Subcutaneous adipose tissue (tissue), 4 donors: ENCODE measurements around the gene RAP1GAP2. TPM values are rescaled to one million over a fixed set of nuclear protein-coding genes. Genes with fewer than 3 reads are reported as not detected.

ENCODE experiments used
- total RNA-seq, 4 donors: library from RNA; depleted of rRNA; stranded (reverse); fragments of >200 nt; gene quantifications; one replicate each; pipeline ENCODE4 v1.1.0, GENCODE V29; 2016
- TF ChIP-seq, protein P1 (sequence below): fragments of 450-650 bp; IDR thresholded peaks from one replicate; pipeline ENCODE4 v1.5.1; 2016; ENCODE audit warnings: low read depth, mild to moderate bottlenecking, control low read depth, antibody characterized with exemption, moderate library complexity

Gene RAP1GAP2
- total RNA-seq, 4 donors from 2014 or later: 1.9 to 6.1 (median 3.4) TPM

DNA sequence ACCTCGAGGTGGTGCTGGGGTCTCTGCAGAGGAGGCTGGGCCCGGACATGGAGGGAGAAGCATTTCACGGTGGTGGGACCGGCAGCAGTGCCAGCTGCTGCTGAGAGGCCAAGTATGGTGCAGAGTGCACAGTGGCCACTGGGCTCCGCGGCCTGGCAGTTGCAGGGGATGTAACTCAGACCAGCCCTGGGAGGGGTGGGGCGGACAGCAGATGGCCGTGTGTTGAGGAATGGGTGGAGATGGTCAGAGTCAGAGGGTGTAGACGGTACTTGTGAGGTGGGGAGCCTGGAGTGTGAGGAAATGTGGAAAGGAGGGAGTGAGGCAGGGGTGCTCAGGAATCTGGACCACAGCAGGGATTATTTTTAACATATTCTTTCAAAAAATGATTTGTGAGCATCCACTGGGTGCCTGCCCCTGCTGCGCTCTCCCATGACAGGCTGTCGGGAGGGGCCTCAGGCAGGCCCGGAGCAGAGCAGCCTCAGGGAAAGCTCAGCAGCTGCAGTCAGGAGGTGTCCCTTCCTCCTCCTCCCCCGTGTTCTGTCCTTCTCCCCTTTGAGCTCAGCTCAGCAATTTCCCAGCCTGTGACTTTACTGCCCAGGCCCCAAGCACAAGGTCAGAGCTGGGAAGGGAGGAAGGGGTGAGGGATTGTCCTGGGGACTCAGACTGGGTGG lies 113.1 kb downstream of the RAP1GAP2 start:
- TF ChIP-seq, protein P1, sequence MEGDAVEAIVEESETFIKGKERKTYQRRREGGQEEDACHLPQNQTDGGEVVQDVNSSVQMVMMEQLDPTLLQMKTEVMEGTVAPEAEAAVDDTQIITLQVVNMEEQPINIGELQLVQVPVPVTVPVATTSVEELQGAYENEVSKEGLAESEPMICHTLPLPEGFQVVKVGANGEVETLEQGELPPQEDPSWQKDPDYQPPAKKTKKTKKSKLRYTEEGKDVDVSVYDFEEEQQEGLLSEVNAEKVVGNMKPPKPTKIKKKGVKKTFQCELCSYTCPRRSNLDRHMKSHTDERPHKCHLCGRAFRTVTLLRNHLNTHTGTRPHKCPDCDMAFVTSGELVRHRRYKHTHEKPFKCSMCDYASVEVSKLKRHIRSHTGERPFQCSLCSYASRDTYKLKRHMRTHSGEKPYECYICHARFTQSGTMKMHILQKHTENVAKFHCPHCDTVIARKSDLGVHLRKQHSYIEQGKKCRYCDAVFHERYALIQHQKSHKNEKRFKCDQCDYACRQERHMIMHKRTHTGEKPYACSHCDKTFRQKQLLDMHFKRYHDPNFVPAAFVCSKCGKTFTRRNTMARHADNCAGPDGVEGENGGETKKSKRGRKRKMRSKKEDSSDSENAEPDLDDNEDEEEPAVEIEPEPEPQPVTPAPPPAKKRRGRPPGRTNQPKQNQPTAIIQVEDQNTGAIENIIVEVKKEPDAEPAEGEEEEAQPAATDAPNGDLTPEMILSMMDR: no peak

DNA sequence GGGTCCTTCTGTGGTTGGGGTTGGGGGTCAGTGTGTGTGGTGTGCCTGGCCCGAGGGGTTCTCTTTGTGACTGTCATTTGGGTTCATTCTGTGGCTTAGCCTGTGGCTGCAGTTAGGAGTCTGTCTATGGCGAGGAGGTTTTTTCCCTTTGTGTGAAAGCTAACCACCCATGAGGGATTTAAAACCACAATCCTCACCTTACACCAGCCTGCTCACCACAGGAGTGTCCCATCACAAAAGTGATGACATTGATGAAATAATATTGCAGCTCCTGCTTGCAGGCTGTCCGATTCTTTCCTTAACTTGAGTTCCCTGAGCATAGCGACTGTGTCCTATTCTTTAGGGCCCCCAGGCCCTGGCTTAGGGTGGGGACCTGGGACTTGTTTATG lies 113.6 kb downstream of the RAP1GAP2 start:
- TF ChIP-seq, protein P1: no peak

DNA sequence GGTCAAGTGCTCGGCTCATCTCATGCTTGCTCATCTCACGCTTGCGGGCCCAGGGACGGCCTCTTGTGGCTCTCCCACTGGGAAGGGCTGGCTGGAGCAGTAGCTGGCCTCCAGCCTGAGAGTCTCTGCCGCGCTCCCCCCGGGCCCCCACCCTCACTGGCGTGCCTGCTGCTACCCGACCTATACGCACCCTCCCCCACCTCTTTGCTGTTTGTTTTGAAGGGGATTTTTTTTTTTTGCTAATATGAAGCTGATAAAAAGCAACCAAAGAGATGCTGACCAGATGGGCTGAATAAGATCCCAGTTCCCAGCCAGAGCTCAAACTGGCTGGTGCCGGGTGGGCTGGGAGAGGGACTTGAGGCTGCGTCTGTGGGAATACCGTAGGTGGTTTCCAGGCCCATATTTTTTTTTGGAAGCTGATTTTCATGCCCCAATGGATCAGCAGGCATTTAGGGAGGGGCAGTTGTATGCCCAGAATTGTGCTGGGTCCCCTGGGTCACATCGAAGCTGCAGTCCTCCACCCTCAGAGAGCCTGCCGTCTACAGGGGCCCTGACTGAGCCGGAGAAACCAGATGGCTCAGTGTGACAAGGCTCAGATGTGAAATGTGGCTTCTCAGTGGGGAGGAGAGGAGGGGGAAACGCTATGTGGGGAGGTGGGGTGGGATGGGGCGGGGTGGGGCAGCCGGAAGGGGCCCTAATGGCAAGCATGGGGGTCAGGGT lies 115.0 kb downstream of the RAP1GAP2 start:
- TF ChIP-seq, protein P1: no peak

- TF ChIP-seq, protein P1: no peak
Measured at GRCh38 chr17:2911755-2912111, 115.5 kb downstream of the RAP1GAP2 start.

DNA sequence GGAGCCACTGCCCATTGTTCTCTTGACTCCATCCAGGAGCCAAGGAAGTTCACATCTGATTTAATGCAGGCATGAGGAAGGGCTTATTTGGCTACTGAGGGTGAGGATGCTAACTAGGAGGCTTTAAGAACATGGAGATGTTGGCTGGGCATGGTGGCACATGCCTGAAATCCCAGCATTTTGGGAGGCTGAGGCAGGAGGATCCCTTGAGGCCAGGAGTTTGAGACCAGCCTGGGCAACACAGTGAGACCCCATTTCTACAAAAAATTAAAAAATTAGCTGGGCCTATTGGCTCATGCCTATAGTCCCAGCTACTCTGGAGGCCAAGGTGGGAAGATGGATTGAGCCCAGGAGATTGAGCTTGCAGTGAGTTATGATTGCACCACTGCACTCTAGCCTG lies 116.5 kb downstream of the RAP1GAP2 start:
- TF ChIP-seq, protein P1: no peak

DNA sequence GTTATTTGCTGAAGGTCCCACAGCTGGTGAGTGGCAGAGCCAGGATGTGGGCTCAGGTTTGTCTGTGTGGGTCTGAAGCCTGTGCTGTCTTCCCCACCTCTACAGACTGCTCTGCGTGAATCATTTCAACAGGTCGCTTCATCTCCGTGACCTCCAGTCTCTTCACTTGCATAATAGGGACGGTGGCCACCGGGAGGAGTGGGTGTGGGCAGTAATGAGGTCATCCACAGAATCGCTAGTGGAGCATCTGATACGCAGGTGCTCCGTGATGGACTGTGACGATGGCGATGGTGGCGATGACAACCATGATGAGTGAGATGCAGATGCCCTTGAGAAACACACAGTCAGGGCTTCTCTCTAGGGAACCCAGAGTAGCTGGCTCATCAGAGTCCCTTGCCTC lies 120.2 kb downstream of the RAP1GAP2 start:
- TF ChIP-seq, protein P1: no peak

DNA sequence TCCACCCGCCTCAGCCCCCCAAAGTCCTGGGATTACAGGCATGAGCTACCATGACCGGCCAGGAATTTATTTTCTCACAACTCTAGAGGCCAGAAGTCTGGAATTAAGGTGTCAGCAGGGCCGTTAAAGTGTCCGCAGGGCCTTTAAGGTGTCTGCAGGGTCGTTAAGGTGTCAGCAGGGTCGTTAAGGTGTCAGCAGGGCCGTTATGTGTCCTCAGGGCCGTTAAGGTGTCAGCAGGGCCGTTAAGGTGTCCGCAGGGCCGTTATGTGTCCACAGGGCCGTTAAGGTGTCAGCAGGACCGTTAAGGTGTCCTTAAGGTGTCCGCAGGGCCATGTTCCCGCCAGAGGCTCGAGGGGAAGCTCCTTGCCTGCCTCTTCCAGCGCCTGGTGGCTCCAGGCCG lies 125.2 kb downstream of the RAP1GAP2 start:
- TF ChIP-seq, protein P1: no peak
